ENCODE results near the gene SIGLEC11.

DNA sequence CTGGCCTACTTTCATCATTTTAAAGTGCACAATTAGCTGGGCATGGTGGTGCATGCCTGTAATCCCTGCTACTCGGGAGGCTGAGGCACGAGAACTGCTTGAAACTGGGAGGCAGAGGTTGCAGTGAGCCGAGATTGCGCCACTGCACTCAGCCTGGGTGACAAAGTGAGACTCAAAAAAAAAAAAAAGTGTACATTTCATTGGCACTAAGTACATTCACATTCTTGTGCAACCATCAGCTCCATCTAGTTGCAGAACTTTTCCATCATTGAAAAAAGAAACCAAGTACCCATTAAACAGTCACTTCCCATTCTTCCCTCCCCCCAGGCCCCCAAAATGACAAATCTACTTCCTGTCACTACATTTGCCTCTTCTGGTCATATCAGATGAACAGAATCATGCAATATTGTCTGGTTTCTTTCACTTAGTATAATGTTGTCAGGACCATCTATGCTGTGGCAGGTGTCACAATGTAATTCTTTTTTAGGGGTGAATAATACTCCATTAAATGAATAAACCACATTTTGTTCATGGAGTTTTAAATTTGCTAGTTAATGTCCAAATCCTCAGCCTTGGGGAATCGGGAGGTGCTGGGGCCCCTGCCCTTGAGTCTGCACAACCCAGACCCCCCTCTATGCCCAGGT is 7.4 kb upstream of the SIGLEC11 start:
- TF ChIP-seq ZNF341 (tag by site-specific recombination; IDR thresholded peaks at IDR 0.05; ENCODE audit: low read depth) = no peak
- no peak for TF ChIP-seq ZNF221 (tag by site-specific recombination; IDR thresholded peaks at IDR 0.05; ENCODE audit: borderline replicate concordance)
- TF ChIP-seq ZNF776 (tag by site-specific recombination; IDR thresholded peaks at IDR 0.05; ENCODE audit: borderline replicate concordance) = no peak
- TF ChIP-seq, protein P1, sequence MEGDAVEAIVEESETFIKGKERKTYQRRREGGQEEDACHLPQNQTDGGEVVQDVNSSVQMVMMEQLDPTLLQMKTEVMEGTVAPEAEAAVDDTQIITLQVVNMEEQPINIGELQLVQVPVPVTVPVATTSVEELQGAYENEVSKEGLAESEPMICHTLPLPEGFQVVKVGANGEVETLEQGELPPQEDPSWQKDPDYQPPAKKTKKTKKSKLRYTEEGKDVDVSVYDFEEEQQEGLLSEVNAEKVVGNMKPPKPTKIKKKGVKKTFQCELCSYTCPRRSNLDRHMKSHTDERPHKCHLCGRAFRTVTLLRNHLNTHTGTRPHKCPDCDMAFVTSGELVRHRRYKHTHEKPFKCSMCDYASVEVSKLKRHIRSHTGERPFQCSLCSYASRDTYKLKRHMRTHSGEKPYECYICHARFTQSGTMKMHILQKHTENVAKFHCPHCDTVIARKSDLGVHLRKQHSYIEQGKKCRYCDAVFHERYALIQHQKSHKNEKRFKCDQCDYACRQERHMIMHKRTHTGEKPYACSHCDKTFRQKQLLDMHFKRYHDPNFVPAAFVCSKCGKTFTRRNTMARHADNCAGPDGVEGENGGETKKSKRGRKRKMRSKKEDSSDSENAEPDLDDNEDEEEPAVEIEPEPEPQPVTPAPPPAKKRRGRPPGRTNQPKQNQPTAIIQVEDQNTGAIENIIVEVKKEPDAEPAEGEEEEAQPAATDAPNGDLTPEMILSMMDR (tag by site-specific recombination; IDR thresholded peaks at IDR 0.05) = no peak
- no peak for TF ChIP-seq ZNF239 (tag by site-specific recombination; IDR thresholded peaks at IDR 0.05)
- no peak for TF ChIP-seq ZNF132 (tag by site-specific recombination; IDR thresholded peaks at IDR 0.05; ENCODE audit: borderline replicate concordance)
- TF ChIP-seq, protein P2, sequence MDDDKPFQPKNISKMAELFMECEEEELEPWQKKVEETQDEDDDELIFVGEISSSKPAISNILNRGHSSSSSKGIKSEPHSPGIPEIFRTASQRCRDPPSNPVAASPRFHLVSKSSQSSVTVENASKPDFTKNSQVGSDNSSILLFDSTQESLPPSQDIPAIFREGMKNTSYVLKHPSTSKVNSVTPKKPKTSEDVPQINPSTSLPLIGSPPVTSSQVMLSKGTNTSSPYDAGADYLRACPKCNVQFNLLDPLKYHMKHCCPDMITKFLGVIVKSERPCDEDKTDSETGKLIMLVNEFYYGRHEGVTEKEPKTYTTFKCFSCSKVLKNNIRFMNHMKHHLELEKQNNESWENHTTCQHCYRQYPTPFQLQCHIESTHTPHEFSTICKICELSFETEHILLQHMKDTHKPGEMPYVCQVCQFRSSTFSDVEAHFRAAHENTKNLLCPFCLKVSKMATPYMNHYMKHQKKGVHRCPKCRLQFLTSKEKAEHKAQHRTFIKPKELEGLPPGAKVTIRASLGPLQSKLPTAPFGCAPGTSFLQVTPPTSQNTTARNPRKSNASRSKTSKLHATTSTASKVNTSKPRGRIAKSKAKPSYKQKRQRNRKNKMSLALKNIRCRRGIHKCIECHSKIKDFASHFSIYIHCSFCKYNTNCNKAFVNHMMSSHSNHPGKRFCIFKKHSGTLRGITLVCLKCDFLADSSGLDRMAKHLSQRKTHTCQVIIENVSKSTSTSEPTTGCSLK (tag by site-specific recombination; IDR thresholded peaks at IDR 0.05) = no peak
- TF ChIP-seq, protein P3, sequence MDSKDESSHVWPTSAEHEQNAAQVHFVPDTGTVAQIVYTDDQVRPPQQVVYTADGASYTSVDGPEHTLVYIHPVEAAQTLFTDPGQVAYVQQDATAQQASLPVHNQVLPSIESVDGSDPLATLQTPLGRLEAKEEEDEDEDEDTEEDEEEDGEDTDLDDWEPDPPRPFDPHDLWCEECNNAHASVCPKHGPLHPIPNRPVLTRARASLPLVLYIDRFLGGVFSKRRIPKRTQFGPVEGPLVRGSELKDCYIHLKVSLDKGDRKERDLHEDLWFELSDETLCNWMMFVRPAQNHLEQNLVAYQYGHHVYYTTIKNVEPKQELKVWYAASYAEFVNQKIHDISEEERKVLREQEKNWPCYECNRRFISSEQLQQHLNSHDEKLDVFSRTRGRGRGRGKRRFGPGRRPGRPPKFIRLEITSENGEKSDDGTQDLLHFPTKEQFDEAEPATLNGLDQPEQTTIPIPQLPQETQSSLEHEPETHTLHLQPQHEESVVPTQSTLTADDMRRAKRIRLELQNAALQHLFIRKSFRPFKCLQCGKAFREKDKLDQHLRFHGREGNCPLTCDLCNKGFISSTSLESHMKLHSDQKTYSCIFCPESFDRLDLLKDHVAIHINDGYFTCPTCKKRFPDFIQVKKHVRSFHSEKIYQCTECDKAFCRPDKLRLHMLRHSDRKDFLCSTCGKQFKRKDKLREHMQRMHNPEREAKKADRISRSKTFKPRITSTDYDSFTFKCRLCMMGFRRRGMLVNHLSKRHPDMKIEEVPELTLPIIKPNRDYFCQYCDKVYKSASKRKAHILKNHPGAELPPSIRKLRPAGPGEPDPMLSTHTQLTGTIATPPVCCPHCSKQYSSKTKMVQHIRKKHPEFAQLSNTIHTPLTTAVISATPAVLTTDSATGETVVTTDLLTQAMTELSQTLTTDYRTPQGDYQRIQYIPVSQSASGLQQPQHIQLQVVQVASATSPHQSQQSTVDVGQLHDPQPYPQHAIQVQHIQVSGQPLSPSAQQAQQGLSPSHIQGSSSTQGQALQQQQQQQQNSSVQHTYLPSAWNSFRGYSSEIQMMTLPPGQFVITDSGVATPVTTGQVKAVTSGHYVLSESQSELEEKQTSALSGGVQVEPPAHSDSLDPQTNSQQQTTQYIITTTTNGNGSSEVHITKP (tag by site-specific recombination; IDR thresholded peaks at IDR 0.05) = 0 out of 2 replicates have a peak, but pooled peaks have one; percentile 15
- TF ChIP-seq, protein P4, sequence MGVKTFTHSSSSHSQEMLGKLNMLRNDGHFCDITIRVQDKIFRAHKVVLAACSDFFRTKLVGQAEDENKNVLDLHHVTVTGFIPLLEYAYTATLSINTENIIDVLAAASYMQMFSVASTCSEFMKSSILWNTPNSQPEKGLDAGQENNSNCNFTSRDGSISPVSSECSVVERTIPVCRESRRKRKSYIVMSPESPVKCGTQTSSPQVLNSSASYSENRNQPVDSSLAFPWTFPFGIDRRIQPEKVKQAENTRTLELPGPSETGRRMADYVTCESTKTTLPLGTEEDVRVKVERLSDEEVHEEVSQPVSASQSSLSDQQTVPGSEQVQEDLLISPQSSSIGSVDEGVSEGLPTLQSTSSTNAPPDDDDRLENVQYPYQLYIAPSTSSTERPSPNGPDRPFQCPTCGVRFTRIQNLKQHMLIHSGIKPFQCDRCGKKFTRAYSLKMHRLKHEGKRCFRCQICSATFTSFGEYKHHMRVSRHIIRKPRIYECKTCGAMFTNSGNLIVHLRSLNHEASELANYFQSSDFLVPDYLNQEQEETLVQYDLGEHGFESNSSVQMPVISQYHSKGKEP (tag by site-specific recombination; IDR thresholded peaks at IDR 0.05) = no peak

Measured in HEK293 (cell line).